Activated CD4-positive, alpha-beta T cell treated with anti-CD3 and anti-CD28 coated beads, Interleukin-2, amount 10 ng/mL, durations not matched to agents 7 days and 5 days (primary cell): ENCODE measurements around the gene MRPL57. TPM values are rescaled to one million over a fixed set of nuclear protein-coding genes. Genes with fewer than 3 reads are reported as not detected.
"Not testable (repeated sequence)": the region's sequence is repeated elsewhere in the genome, so short reads cannot be mapped to it uniquely, and the experiment has no call there.

ENCODE experiments used
- CTCF ChIA-PET: fragments of 350-600 bp; sonication (Branson Sonifier 250); formaldehyde crosslinking; loops from one replicate; lab custom pipeline; 2021; ENCODE audit warnings: antibody characterized with exemption; lab: Charles Lee
- POLR2A ChIA-PET: fragments of 350-600 bp; sonication (Branson Sonifier 250); formaldehyde crosslinking; loops from one replicate; lab custom pipeline; 2021; ENCODE audit warnings: antibody characterized with exemption; lab: Charles Lee
- DNase-seq: peaks from one replicate; pipeline ENCODE4 v3.0.0-alpha.2; 2020
- H3K27ac Mint-ChIP-seq: one replicate; pipeline ENCODE4 v1.8.0; 2021; ENCODE audit warnings: mild to moderate bottlenecking, moderate library complexity, mixed read lengths
- H3K27me3 Mint-ChIP-seq: one replicate; pipeline ENCODE4 v1.8.0; 2021; ENCODE audit warnings: mixed read lengths
- H3K36me3 Mint-ChIP-seq: one replicate; pipeline ENCODE4 v1.8.0; 2021; ENCODE audit warnings: low read depth, mixed read lengths
- H3K4me1 Mint-ChIP-seq: one replicate; pipeline ENCODE4 v1.8.0; 2021; ENCODE audit warnings: mixed read lengths
- H3K4me3 Mint-ChIP-seq: one replicate; pipeline ENCODE4 v1.8.0; 2021; ENCODE audit warnings: mild to moderate bottlenecking, moderate library complexity, mixed read lengths
- H3K9me3 Mint-ChIP-seq: one replicate; pipeline ENCODE4 v1.8.0; 2021; ENCODE audit warnings: mixed read lengths
- total RNA-seq, 2 experiments: library from RNA; stranded (reverse); gene quantifications; one replicate each; pipeline ENCODE4 v1.2.3, GENCODE V29; 2021

MRPL57 gene
- total RNA-seq, result 10 to 100 TPM; 18.7 to 18.8 TPM

DNA sequence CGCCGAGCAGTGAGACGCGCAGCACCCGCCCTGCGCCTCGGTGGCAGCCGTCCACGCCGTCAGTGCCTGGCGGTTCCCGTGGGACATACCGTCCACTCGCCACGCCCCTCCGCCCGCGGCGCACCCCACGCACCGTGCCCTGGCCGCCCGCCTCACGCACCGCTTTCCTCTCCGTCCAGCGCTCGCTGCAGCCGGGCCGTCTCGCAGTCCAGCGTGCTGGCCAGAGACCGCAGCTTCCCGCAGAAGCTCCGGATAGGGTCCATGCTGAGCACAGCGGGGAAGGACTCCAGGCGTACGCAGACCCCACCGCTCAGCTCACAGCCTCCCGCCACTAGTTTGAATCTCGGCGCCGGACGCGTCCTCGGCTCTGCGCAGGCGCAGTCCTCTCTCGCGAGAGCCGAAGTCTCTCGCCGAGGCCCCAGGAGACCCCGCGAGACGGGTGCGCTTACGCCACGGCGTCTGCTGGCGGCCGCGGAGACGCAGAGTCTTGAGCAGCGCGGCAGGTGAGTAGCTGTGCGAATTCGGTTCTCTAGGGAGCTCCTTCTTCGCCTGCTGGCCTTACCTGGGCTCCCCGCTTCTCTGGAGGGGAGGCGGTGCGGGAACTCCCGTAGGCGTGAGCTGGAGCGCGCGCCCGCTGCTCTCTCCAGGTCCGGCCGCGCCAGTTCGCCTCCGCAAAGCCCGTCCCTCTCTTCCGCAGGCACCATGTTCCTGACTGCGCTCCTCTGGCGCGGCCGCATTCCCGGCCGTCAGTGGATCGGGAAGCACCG, at the start of gene MRPL57, which contains the start of gene SKA3:
Gene MRPL57 (plus strand): TSS at position 444 of the 767 bp plus-strand sequence. CDS start 259 bp downstream, at position 703.
Gene SKA3 (minus strand): TSS at position 338 of the 767 bp plus-strand sequence. CDS start 75 bp downstream, at position 263.
- H3K4me3 Mint-ChIP-seq, result peak within 1 kb of the TSS; percentile 99
- ChIA-PET POLR2A (interaction anchor here (0.6 to 1.5 kb wide), 6 partner anchors 9 to 605 kb away, joined by 3 to 5 read pairs (median 4); partner anchors contain the start of genes LATS2 and ZDHHC20), CTCF (interaction anchor here (0.6 to 3.1 kb wide), 12 partner anchors 11 to 303 kb away, joined by 3 to 17 read pairs (median 3); no protein-coding TSS in a partner anchor)
- DNase-seq, result peak; percentile 94
- H3K27ac Mint-ChIP-seq, result peak within 1 kb of the TSS; percentile 98
- peaks cover 17% of the 10 kb centered on the region for H3K36me3 Mint-ChIP-seq
- peaks cover 31% of the 10 kb centered on the region for H3K4me1 Mint-ChIP-seq
- no peaks in the 10 kb centered on the region for H3K27me3 Mint-ChIP-seq
- H3K9me3 Mint-ChIP-seq, result no peaks in the 10 kb centered on the region

DNA sequence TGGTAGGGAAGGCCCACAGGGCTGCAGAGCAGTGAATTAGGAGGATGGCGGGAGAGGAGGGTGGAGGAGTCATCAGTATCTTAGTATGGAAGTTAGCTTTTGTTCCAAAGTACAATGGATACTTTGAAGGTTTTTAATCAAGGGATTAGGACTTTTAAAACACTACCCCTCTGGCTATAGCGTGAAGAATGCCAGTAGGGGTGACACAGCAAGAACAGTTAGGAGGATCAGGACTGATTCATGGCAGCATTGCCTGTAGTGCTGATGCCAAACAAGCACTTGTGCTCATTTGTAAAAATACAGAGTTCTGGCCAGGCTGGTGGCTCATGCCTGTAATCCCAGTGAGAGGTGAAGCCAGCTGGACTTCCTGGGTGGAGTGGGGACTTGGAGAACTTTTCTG, 46.3 kb upstream of the MRPL57 start:
- H3K9me3 Mint-ChIP-seq, result no peaks in the 10 kb centered on the region
- DNase-seq, result no peak
- POLR2A ChIA-PET, result no interaction called here
- H3K36me3 Mint-ChIP-seq, result no peaks in the 10 kb centered on the region
- CTCF ChIA-PET, result interaction anchor here (0.6 to 0.9 kb wide), 2 partner anchors 11 to 50 kb away, joined by 3 read pairs; no protein-coding TSS in a partner anchor
- no peak overlapping the region for H3K27ac Mint-ChIP-seq
- no peaks in the 10 kb centered on the region for H3K4me1 Mint-ChIP-seq
- H3K27me3 Mint-ChIP-seq, result peaks cover 8% of the 10 kb centered on the region
- H3K4me3 Mint-ChIP-seq, result no peak overlapping the region

DNA sequence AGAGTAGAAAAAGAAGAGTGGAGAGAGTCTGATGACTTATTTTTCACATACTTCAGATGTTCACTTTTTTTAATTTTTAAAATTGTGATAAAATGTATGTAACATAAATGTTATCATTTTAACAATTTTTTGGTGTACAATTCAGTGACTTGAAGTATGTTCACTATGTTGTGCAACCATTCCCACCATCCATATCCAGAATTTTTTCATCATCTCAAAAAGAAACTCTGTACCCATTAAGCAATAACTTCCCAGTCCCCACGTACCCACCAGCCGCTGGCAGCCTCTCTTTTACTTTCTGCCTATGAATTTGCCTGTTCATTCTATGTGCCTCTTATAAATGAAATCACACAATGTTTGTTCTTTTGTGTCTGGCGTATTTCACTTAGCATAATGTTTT, 43.4 kb upstream of the MRPL57 start:
- Mint-ChIP-seq H3K27me3 (peaks cover 12% of the 10 kb centered on the region), H3K9me3 (no peaks in the 10 kb centered on the region), H3K4me3 (no peak overlapping the region), H3K27ac (no peak overlapping the region), H3K36me3 (no peaks in the 10 kb centered on the region), H3K4me1 (no peaks in the 10 kb centered on the region)
- no peak for DNase-seq
- CTCF ChIA-PET, result interaction anchor here (0.6 kb wide), 1 partner anchor 22 kb away, joined by 3 read pairs; no protein-coding TSS in a partner anchor
- POLR2A ChIA-PET, result interaction anchor here (0.7 kb wide), 1 partner anchor 101 kb away, joined by 3 read pairs; no protein-coding TSS in a partner anchor

DNA sequence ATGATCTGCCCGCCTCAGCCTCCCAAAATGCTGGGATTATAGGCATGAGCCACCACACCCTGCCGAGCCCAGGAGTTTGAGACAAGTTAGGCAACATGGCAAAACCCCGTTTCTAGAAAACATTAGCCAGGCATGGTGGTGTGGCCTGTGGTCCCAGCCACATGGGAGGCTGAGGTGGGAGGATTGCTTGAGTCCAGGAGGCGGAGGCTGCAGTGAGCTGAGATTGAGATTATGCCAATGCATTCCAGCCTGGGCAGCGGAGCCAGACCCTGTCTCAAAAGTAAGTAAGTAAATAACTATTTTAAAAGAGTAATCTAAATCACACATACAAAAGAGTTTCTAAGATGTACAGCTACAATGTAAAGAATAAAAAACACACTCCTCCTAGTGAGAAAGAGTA, 42.0 kb upstream of the MRPL57 start:
- no peak overlapping the region for H3K27ac Mint-ChIP-seq
- no peaks in the 10 kb centered on the region for H3K9me3 Mint-ChIP-seq
- CTCF ChIA-PET, result no interaction called here
- POLR2A ChIA-PET, result no interaction called here
- H3K36me3 Mint-ChIP-seq, result no peaks in the 10 kb centered on the region
- no peak overlapping the region for H3K4me3 Mint-ChIP-seq
- H3K4me1 Mint-ChIP-seq, result peaks cover 5% of the 10 kb centered on the region
- DNase-seq, result no peak
- H3K27me3 Mint-ChIP-seq, result peaks cover 12% of the 10 kb centered on the region

DNA sequence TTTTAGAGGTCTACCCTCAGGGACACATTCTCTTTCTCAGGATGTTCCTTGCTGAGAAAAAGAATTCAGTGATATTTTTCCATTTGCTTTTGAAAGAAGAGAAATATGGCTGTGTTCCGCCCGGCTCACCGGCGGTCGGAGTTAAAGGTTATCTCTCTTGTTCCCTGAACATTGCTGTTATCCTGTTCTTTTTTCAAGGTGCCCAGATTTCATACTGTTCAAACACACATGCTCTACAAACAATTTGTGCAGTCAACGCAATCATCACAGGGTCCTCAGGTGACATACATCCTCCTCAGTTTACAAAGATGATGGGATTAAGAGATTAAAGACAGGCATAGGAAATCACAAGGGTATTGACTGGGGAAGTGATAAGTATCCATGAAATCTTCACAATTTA, 40.6 kb upstream of the MRPL57 start:
- Mint-ChIP-seq H3K27me3 (peaks cover 12% of the 10 kb centered on the region), H3K4me1 (peaks cover 10% of the 10 kb centered on the region)
- CTCF ChIA-PET, POLR2A ChIA-PET, H3K9me3 Mint-ChIP-seq, H3K36me3 Mint-ChIP-seq, DNase-seq, H3K4me3 Mint-ChIP-seq, H3K27ac Mint-ChIP-seq: not testable (repeated sequence)

DNA sequence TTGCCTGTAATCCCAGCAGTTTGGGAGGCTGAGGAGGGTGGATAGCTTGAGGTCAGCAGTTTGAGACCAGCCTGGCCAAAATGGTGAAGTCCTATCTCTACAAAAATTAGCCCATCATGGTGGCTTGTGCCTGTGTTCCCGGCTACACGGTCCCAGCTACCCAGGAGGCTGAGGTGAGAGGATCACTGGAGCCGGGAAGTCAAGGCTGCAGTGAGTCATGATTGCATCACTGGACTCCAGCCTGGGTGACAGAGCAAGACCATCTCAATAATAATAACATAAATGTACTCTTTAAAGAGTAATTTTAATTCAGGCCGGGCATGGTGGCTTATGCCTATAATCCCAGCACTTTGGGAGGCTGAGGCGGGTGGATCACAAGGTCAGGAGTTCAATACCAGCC, 38.8 kb upstream of the MRPL57 start:
- CTCF ChIA-PET, result interaction anchor here (0.7 to 1.5 kb wide), 2 partner anchors 10 to 320 kb away, joined by 3 to 6 read pairs; no protein-coding TSS in a partner anchor
- no peak for DNase-seq
- Mint-ChIP-seq H3K27me3 (peaks cover 12% of the 10 kb centered on the region), H3K4me3 (no peak overlapping the region), H3K4me1 (peaks cover 19% of the 10 kb centered on the region), H3K36me3 (peaks cover 9% of the 10 kb centered on the region), H3K9me3 (no peaks in the 10 kb centered on the region), H3K27ac (no peak overlapping the region)
- POLR2A ChIA-PET, result no interaction called here

DNA sequence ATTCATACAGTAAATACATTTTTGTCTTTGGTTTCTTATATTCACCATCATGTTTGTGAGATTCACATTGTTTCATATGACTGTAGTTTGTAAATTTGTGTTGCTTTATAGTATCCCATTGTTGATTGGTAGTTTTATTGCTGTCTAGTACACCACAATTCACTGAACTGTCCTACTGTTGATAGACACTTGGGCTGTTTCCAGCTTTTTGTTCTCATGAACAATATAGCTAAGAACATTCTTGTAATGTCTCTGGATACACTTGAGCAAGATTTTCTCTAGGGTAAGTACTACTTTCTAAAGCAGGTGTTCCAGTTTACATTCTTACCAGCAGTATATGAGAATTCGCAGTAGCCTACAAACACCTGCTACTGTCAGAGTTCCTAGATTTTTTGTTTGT, 37.9 kb upstream of the MRPL57 start:
- ChIA-PET POLR2A (no interaction called here), CTCF (interaction anchor here (0.6 kb wide), 2 partner anchors 38 to 52 kb away, joined by 3 read pairs; partner anchors contain the start of genes MRPL57 and SKA3)
- Mint-ChIP-seq H3K9me3 (no peaks in the 10 kb centered on the region), H3K27ac (peak overlapping the region; percentile 64), H3K4me1 (peaks cover 27% of the 10 kb centered on the region), H3K4me3 (peak overlapping the region; percentile 50), H3K36me3 (peaks cover 17% of the 10 kb centered on the region), H3K27me3 (peaks cover 5% of the 10 kb centered on the region)
- DNase-seq, result no peak

DNA sequence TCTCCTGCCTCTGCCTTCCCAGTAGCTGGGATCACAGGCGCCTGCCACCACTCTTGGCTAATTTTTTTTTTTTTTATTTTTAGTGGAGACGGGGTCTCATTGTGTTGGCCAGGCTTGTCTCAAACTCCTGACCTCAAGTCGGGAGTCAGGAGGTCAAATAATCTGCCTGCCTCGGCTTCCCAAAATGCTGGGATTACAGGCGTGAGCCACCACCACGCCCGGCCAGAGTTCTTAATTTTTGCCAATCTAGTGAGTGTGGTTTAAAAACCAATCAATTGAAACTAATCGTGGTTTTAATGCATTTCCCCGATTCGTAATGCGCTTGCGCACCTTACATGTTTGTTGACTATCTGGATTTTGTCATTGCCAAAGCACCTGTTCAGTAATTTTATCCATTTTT, 37.1 kb upstream of the MRPL57 start:
- no peak for DNase-seq
- H3K27ac Mint-ChIP-seq, result peak overlapping the region; percentile 97
- ChIA-PET CTCF (interaction anchor here (0.6 kb wide), 1 partner anchor 37 kb away, joined by 3 read pairs; the partner anchor contains the start of genes MRPL57 and SKA3), POLR2A (no interaction called here)
- H3K4me1 Mint-ChIP-seq, result peaks cover 31% of the 10 kb centered on the region
- peaks cover 3% of the 10 kb centered on the region for H3K27me3 Mint-ChIP-seq
- H3K9me3 Mint-ChIP-seq, result no peaks in the 10 kb centered on the region
- H3K4me3 Mint-ChIP-seq, result peak overlapping the region; percentile 93
- H3K36me3 Mint-ChIP-seq, result peaks cover 20% of the 10 kb centered on the region

DNA sequence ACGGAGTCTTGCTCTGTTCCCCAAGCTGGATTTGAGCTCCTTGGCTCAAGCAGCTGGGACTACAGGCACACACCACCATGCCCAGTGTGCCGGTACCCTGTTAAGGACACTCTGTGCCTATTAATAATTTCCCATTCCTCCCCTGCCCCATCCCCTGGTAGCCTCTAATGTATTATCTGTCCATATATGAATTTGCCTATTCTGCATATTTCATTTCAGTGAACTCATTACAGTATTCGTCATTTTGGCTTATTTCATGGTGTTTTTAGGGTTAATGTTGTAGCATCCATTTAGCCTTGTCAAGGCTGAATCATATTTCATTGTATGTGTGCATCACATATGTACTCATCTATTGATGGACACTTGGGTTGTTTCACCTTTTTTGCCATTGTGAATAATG, 33.7 kb upstream of the MRPL57 start:
- POLR2A ChIA-PET, result no interaction called here
- CTCF ChIA-PET, result no interaction called here
- H3K27me3 Mint-ChIP-seq, result no peaks in the 10 kb centered on the region

DNA sequence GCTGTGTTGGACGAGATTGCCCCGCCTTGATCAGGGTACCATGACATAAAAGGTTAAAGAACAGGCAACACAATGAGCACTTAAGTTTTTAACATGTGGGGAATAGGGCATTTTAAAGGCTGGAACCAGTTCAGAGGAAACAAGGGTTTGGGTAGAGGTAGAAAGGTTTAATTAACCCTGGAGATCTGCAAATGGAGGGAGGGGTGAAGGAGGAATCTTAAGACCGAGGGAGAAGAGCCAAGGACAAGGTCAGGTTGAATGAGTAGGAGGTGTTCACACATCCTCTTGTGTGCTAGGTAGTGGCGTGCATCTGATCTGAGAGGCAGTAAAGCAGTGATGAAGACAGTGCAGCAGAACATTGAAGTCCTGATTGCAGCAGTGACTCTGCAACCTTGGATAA, 28.6 kb upstream of the MRPL57 start:
- no peak overlapping the region for H3K4me3 Mint-ChIP-seq
- ChIA-PET POLR2A (no interaction called here), CTCF (interaction anchor here (0.6 kb wide), 1 partner anchor 85 kb away, joined by 3 read pairs; no protein-coding TSS in a partner anchor)
- peaks cover 20% of the 10 kb centered on the region for H3K4me1 Mint-ChIP-seq
- H3K36me3 Mint-ChIP-seq, result peaks cover 32% of the 10 kb centered on the region
- H3K27me3 Mint-ChIP-seq, result no peaks in the 10 kb centered on the region
- no peaks in the 10 kb centered on the region for H3K9me3 Mint-ChIP-seq
- no peak for DNase-seq
- no peak overlapping the region for H3K27ac Mint-ChIP-seq

More for the DNA sequence above, 33.7 kb upstream of the MRPL57 start:
- peaks cover 37% of the 10 kb centered on the region for H3K4me1 Mint-ChIP-seq
- H3K4me3 Mint-ChIP-seq, result peak overlapping the region; percentile 37
- peak overlapping the region; percentile 65 for H3K27ac Mint-ChIP-seq
- DNase-seq, result no peak
- no peaks in the 10 kb centered on the region for H3K9me3 Mint-ChIP-seq
- peaks cover 39% of the 10 kb centered on the region for H3K36me3 Mint-ChIP-seq

DNA sequence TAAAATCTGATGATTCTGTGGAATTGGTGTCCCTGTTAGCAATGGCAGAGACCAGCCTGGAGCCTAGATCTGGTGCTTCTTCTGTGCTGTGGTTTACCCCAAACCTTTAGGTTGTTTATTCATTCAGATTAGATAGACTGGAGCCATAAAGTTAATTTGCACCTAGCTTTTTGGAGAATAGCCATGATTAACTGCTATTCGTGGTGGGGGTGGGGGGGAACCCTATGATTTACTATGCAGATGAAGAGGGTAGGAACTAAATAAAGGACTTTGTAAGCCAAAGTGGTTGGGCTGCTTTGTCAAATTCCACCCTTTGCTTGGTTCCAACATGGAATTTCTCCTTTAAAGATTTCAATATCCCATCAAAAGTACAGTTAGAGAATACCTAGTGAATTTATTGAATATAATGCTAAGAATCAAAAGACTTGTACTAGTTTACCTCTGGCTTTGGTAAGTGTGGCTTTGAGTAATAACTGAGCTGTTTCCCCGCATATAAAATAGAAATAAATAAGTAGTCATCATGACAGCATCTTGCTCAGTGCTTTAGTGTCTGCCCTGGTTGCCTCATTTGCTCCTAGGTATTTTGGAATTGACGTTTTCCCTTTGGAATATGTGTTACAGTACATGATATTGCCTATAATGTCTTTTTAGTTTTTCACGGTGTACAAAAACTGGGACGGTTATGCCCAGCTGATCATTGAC, 27.8 kb upstream of the MRPL57 start:
- H3K4me3 Mint-ChIP-seq, result no peak overlapping the region
- H3K27ac Mint-ChIP-seq, result no peak overlapping the region
- POLR2A ChIA-PET, result no interaction called here
- no peaks in the 10 kb centered on the region for H3K27me3 Mint-ChIP-seq
- peaks cover 12% of the 10 kb centered on the region for H3K4me1 Mint-ChIP-seq
- H3K9me3 Mint-ChIP-seq, result no peaks in the 10 kb centered on the region
- no peak for DNase-seq
- peaks cover 29% of the 10 kb centered on the region for H3K36me3 Mint-ChIP-seq
- CTCF ChIA-PET, result interaction anchor here (0.6 to 1.6 kb wide), 3 partner anchors 10 to 84 kb away, joined by 3 to 6 read pairs (median 3); partner anchors contain the start of genes MRPL57 and SKA3

DNA sequence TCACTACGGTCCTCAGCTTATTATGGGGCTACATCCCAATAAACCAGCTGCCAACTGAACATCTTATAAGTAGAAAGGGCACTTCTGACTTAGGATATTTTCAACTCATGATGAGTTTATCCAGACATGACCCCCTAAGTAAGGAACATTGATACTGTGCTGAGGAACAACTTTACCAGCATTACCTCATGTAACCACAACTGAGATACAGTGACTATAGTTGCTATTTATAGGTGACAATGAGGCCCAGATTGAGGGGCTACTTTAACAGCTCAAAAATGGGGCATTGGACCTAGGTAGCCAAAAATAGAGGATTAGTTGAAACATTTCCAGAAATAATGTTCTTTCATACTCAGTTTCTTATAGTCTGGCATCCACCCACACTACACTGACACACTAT, 26.9 kb upstream of the MRPL57 start:
- H3K4me3 Mint-ChIP-seq, result no peak overlapping the region
- ChIA-PET POLR2A (no interaction called here), CTCF (interaction anchor here (1.2 to 1.6 kb wide), 2 partner anchors 9 to 27 kb away, joined by 3 to 6 read pairs; partner anchors contain the start of genes MRPL57 and SKA3)
- peaks cover 27% of the 10 kb centered on the region for H3K36me3 Mint-ChIP-seq
- no peaks in the 10 kb centered on the region for H3K9me3 Mint-ChIP-seq
- no peak for DNase-seq
- H3K4me1 Mint-ChIP-seq, result peaks cover 8% of the 10 kb centered on the region
- H3K27ac Mint-ChIP-seq, result no peak overlapping the region
- no peaks in the 10 kb centered on the region for H3K27me3 Mint-ChIP-seq
